Skeletal muscle tissue (tissue), 4 donors: Measurements from ENCODE around the gene STUB1. TPM values are rescaled to one million over a fixed set of nuclear protein-coding genes. Genes with fewer than 3 reads are reported as not detected.

Experiments
- H3K27ac ChIP-seq: one replicate; pipeline ENCODE4 v1.7.0; 2013; ENCODE audit warnings: mild to moderate bottlenecking, low read depth, low read length, inconsistent platforms
- H3K27me3 ChIP-seq, 3 donors: one replicate each; pipeline ENCODE4 v1.7.0; 2013; ENCODE audit warnings: low read length in 3 of 3; ENCODE audit not compliant: control insufficient read depth in 3 of 3, insufficient read depth in 3 of 3
- H3K36me3 ChIP-seq, 3 donors: one replicate each; pipeline ENCODE4 v1.7.0; 2013; ENCODE audit warnings: low read length in 3 of 3; ENCODE audit not compliant: control insufficient read depth in 3 of 3, insufficient read depth in 3 of 3
- H3K4me1 ChIP-seq, 3 donors: one replicate each; pipeline ENCODE4 v1.7.0; 2013; ENCODE audit warnings: low read length in 3 of 3, mild to moderate bottlenecking in 3 of 3; ENCODE audit not compliant: control insufficient read depth in 3 of 3, insufficient read depth in 3 of 3
- H3K4me3 ChIP-seq, 3 donors: one replicate each; pipeline ENCODE4 v1.7.0; 2013; ENCODE audit warnings: low read length in 3 of 3
- H3K9ac ChIP-seq, 3 donors: one replicate each; pipeline ENCODE4 v1.7.0; 2013; ENCODE audit warnings: low read length in 3 of 3, mild to moderate bottlenecking in 3 of 3, moderate library complexity in 2 of 3, low read depth in 1 of 3
- H3K9me3 ChIP-seq, 3 donors: one replicate each; pipeline ENCODE4 v1.7.0; 2013; ENCODE audit warnings: low read length in 3 of 3; ENCODE audit not compliant: control insufficient read depth in 3 of 3
- total RNA-seq: library from RNA; depleted of rRNA; stranded (reverse); fragments of >200 nt; gene quantifications from one replicate; pipeline ENCODE4 v1.2.3, GENCODE V29; 2014
- donor health status: Osteomylitis.

The STUB1 gene
- total RNA-seq, 1 donor from 2014 or later = 87.7 TPM

DNA sequence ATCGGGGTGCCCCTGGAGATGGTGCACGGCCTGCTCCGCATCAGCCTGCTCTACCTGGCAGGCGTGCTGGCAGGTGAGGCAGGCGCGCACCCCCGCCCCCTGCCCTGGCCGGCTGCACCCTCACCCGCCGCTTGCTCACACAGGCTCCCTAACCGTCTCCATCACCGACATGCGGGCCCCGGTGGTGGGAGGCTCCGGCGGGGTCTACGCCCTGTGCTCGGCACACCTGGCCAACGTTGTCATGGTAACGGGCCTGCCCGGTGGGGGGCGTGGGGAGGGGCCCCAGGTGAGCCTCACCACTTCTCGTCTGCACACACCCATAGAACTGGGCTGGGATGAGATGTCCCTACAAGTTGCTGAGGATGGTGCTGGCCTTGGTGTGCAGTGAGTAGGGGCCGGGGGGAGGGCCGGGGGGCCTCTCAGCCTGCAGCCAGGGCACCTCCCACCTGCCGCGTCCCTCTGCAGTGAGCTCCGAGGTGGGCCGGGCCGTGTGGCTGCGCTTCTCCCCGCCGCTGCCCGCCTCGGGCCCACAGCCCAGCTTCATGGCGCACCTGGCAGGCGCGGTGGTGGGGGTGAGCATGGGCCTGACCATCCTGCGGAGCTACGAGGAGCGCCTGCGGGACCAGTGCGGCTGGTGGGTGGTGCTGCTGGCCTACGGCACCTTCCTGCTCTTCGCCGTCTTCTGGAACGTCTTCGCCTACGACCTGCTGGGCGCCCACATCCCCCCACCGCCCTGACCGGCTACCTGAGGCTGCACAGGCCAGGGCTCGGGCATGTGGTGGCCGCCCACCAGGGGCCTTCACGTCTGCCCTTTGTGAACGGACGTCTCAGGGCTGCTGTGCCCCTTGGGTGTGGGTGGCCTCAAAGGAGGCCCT lies 2.7 kb upstream of the STUB1 start:
- Histone ChIP-seq H3K9ac (no peak overlapping the region), H3K4me1 (peaks cover 24 to 35% (median 32%) of the 10 kb centered on the region in 3 donors), H3K27ac (no peak overlapping the region), H3K9me3 (no peaks in the 10 kb centered on the region), H3K27me3 (peaks cover 0 to 16% (median 7%) of the 10 kb centered on the region in 3 donors), H3K4me3 (no peak overlapping the region), H3K36me3 (peaks cover 17 to 24% (median 19%) of the 10 kb centered on the region in 3 donors)

DNA sequence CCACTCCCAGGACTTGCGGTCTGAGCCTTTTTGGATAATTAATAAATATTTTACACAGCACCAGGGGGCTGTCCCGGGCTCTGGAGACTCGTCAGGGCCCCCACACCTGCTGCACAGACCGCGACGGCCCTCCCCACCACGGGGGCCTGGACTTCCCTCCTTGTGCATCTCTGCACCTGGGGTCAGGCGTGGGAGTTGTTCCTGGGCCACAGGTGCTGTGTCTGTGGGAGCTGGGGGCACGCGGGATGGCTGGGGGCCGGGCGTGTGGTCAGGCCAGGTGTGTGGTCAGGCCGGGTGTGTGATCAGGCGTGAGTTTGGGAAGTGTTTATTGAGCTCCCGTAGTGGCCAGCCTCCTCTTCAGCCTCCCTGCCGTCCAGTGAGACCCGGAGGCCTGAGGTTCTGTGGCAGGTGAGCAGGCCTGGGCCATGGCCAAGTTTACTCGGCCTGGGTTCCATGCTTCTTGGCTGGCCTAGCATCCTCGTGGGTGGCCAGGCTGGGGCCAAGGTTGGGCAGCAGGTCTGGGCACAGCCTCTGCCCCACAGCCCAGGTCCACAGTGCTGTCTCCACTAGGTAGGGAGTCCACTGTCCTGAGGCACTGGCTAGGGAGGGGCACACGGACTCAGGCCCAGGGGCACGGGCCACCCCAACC lies 1.9 kb upstream of the STUB1 start:
- peaks cover 31 to 43% (median 40%) of the 10 kb centered on the region in 3 donors for H3K4me1 ChIP-seq
- peaks cover 17 to 24% (median 18%) of the 10 kb centered on the region in 3 donors for H3K36me3 ChIP-seq
- peaks cover 0 to 16% (median 7%) of the 10 kb centered on the region in 3 donors for H3K27me3 ChIP-seq
- no peaks in the 10 kb centered on the region for H3K9me3 ChIP-seq
- no peak overlapping the region for H3K9ac ChIP-seq
- H3K4me3 ChIP-seq = no peak overlapping the region
- no peak overlapping the region for H3K27ac ChIP-seq

DNA sequence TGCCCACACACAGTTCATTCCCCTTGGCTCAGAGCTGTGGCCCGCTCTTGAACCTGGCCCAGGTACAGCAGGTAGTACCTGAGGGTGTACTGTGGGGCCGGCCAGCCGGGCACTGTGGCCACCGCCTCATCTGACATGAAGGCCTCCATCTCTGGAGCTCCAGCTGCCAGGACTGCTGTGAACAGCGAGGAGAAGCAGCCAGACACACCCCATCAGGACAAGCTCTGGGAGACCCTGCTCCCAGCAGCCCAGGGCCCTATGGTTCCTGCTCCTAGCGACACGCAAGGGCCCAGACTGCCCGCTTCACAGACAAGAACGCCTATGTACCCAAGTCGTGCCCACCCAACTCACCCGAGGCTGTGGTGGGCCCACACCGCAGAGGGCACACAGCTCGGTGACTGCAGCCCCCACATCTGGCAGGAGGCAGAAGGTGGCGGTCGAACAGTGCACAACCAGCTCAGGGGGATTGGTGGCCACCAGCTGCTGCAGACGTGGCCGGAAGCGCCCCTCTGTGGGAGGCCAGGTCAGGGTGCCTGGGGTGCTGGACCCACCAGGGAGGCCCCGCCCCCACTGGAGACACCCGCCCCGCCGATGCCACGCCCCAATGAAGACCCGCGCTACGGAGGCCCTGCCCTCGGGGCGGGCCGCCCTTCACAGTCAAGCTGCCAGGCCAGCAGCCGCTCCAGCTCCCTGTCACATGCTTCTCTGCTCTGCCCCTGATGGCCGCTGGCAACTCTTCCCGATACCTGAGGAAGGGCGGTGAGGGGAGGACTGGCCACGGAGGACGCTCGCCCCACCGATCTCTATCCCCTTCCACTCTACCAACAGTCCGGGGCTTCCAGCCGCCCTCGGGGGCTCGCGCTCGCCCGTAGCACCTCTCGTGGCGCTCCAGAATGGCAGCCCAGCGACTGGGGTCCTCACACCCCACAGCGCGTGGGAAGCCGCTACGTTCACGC lies 1.1 kb upstream of the STUB1 start:
- peaks cover 37 to 48% (median 46%) of the 10 kb centered on the region in 3 donors for H3K4me1 ChIP-seq
- H3K9me3 ChIP-seq = no peaks in the 10 kb centered on the region
- peaks cover 0 to 16% (median 7%) of the 10 kb centered on the region in 3 donors for H3K27me3 ChIP-seq
- peak overlapping the region; percentile 71 for H3K27ac ChIP-seq
- H3K36me3 ChIP-seq = peaks cover 16 to 19% (median 18%) of the 10 kb centered on the region in 3 donors
- H3K4me3 ChIP-seq = peak overlapping the region; percentile 63 to 70 (median 69)
- H3K9ac ChIP-seq = peak overlapping the region; percentile 51 to 75 (median 56)

DNA sequence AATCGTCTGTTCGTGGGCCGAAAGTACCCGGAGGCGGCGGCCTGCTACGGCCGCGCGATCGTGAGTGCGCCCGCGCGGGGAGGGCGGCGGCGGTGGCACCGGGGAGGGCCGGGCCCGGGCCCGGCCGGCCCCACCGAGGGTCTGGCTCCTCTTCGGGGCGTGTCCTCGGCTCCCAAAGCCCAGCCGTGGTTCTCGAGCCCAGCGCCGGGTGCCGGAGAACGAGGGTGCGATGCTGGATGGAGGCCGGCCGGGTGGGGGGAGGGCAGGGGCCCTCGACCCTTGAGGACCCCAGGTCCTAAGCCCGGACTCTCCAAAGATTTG lies 375 bp downstream of the STUB1 start:
- H3K27me3 ChIP-seq = peaks cover 0 to 9% (median 0%) of the 10 kb centered on the region in 3 donors
- peak overlapping the region; percentile 86 to 93 (median 88) for H3K9ac ChIP-seq
- peaks cover 43 to 52% (median 50%) of the 10 kb centered on the region in 3 donors for H3K4me1 ChIP-seq
- H3K36me3 ChIP-seq = peaks cover 16 to 23% (median 22%) of the 10 kb centered on the region in 3 donors
- H3K9me3 ChIP-seq = no peaks in the 10 kb centered on the region
- H3K27ac ChIP-seq = peak overlapping the region; percentile 79
- peak overlapping the region; percentile 81 to 86 (median 85) for H3K4me3 ChIP-seq

GRCh38 chr16:680967-681745 lies 946 bp downstream of the STUB1 start:
- H3K27ac ChIP-seq = peak overlapping the region; percentile 79
- H3K9me3 ChIP-seq = no peaks in the 10 kb centered on the region
- H3K36me3 ChIP-seq = peaks cover 16 to 23% (median 22%) of the 10 kb centered on the region in 3 donors
- H3K9ac ChIP-seq = peak overlapping the region; percentile 86 to 93 (median 88)
- H3K4me1 ChIP-seq = peaks cover 47 to 55% (median 50%) of the 10 kb centered on the region in 3 donors
- peaks cover 0 to 7% (median 0%) of the 10 kb centered on the region in 3 donors for H3K27me3 ChIP-seq
- peak overlapping the region; percentile 81 to 86 (median 85) for H3K4me3 ChIP-seq

DNA sequence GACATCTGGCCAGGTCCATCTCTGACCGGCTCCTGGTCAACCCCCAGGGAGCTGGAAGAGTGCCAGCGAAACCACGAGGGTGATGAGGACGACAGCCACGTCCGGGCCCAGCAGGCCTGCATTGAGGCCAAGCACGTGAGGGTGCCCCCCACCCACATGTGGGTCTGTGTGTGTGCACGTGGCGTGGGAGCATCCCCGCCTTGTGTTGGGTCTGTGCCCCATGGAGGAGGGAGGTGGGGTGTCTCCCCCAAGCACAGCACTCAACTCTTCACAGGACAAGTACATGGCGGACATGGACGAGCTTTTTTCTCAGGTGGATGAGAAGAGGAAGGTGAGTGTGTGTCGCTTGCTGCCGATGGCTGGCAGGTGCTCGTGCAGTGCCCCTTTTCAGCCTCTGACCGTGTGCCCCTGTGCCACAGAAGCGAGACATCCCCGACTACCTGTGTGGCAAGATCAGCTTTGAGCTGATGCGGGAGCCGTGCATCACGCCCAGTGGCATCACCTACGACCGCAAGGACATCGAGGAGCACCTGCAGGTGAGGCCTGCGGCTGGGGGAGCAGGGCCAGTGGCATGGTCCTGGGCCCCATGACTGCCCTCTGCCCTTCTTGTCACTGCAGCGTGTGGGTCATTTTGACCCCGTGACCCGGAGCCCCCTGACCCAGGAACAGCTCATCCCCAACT lies 1.7 kb downstream of the STUB1 start:
- Histone ChIP-seq H3K9me3 (no peaks in the 10 kb centered on the region), H3K9ac (peak overlapping the region in 1 of 3 donors; percentile 93), H3K27me3 (peaks cover 0 to 4% (median 0%) of the 10 kb centered on the region in 3 donors), H3K27ac (no peak overlapping the region), H3K4me3 (peak overlapping the region; percentile 10 to 86 (median 85)), H3K4me1 (peaks cover 48 to 60% (median 50%) of the 10 kb centered on the region in 3 donors), H3K36me3 (peaks cover 16 to 27% (median 26%) of the 10 kb centered on the region in 3 donors)

GRCh38 chr16:682493-683395 lies 2.5 kb downstream of the STUB1 start:
- Histone ChIP-seq H3K9ac (peak overlapping the region in 1 of 3 donors; percentile 79), H3K36me3 (peaks cover 21 to 35% (median 26%) of the 10 kb centered on the region in 3 donors), H3K4me3 (peak overlapping the region in 2 of 3 donors; percentile 81 to 87), H3K4me1 (peaks cover 48 to 69% (median 50%) of the 10 kb centered on the region in 3 donors), H3K27ac (no peak overlapping the region), H3K27me3 (no peaks in the 10 kb centered on the region), H3K9me3 (no peaks in the 10 kb centered on the region)
